GM18507 (cell line): Measurements from ENCODE around the gene POLA1.
A peak's percentile ranks its signal among the peaks of the same experiment; 100 is the strongest.
"Not testable (repeated sequence)": the region's sequence is repeated elsewhere in the genome, so short reads cannot be mapped to it uniquely, and the experiment has no call there.

Experiments
- DNase-seq: peaks from one replicate; pipeline ENCODE4 v3.0.0; 2011; ENCODE audit warnings: low read depth; ENCODE audit not compliant: insufficient read length; ENCODE audit errors: extremely low spot score
- FAIRE-seq: peaks from 2 replicates; lab custom pipeline; 2011; peaks lifted over from hg19 to GRCh38; lab: Jason Lieb, UNC

Gene POLA1

DNA sequence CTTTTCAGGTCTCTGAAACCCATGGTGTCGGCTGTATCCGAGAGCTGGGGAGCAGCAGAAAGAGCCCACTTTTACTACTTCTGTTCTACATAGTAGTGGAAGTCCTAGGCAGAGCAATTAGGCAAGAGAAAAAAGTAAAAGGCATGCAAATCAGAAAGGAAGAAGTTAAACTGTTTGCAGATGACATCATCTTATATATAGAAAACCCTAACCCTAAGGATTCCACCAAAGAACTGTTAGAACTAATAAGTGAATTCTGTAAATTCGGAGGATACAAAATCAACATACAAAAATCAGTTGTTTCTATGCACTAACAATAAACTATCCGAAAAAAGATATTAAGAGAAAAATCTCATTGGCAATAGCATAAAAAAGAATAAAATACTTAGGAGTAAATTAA, 95.3 kb downstream of the POLA1 start:
- no peak for FAIRE-seq

DNA sequence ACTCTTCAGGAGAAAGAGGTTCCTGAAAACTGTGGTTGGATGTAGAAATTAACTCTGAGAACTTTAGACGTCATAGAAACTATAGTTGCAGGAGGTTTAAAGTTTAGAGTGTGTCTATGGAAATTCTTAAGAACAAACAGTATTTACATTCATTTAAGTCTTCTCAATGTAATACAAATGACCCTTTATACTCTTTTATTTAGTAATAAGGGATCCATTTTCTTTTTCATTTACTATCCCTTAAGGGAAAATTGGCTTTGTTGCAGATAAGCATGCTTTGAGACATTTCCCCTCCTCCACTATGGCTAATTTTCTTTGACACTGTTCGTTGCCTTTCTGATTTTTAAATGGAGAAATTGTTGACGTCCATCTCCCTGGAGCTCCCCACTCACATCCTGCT, 96.4 kb downstream of the POLA1 start:
- no peak for FAIRE-seq
- no peak for DNase-seq

More for the DNA sequence above, 95.3 kb downstream of the POLA1 start:
- no peak for DNase-seq

DNA sequence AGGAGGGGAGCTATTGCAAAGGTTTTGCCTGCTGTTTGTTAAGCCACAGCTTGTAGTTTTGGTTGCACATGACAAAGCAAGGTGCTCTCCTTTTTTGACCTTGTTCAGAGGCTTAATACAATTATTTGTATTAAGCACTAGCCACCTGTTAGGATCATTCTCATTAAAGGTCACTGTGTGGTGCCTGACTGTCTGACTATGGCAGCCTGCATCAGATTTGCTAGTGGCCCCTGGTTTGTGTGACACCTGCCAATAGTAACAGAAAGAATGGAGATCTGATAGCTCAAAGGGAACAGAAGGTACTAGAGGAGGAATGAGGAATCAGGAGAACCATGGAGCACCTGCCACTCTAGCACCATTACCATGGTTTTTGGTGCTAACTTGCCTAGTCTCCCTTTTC, 102.5 kb downstream of the POLA1 start:
- no peak for DNase-seq
- no peak for FAIRE-seq

DNA sequence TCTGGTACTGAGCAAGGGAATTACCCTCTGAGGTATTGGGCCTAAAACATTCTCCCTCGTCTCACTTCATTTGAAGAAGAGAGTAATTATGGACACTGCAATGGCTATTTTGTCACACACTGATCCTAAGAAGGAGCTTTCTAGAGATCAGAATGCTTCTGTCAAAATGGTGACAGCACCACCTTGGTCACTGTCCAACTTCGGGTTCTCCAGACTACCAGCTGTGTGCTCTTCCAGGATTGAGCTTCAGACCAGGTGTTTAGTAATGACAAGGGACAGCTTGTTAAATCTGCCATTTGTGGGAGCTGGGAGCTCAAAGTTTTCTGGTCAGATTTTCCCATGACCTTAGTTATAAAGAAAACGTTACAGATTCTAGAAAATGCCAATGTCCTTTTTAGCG, 105.4 kb downstream of the POLA1 start:
- FAIRE-seq (peak; percentile 21), DNase-seq (no peak)

DNA sequence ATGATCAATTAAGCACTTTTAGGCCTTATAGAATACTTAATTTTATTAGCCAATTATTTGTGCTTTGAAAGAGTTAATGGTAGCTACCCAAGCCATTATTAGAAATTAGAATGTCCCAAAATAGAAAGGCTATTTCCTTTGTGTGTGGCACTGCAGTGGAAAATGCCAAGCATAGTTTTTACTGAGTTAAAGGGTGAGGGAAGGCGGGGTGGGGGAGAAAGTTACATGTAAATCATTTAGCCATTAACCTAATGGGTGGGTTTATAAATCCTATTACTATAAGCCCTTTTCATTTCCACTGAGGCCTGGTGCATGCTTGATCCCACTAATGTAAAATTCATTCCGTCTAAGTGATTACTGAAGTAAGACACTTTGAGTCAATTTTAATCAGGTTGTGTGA, 105.8 kb downstream of the POLA1 start:
- no peak for FAIRE-seq

DNA sequence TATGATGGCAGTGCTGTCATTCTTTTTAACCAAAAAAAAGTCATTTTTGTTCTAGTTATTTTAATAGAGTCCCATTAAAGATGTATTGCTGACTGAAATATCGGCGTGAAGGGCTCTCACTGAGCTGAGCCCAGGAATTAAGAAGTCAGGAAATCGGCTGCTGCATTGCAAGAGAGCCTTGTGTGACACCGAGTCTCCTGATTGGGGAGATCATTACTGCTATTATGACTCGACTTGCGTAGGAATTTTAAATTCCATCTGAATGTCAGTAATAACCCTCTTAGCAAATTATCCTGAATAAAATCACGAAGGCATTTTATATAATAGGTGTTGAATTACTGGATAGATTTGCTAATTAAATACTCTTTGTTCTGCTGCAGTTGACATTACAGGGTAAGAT, 111.5 kb downstream of the POLA1 start:
- FAIRE-seq (no peak), DNase-seq (no peak)

More for the DNA sequence above, 105.8 kb downstream of the POLA1 start:
- DNase-seq: no peak

- not testable (repeated sequence) for FAIRE-seq, DNase-seq
These were observed 126.1 kb downstream of the POLA1 start for GRCh38 chrX:24819807-24820206.

DNA sequence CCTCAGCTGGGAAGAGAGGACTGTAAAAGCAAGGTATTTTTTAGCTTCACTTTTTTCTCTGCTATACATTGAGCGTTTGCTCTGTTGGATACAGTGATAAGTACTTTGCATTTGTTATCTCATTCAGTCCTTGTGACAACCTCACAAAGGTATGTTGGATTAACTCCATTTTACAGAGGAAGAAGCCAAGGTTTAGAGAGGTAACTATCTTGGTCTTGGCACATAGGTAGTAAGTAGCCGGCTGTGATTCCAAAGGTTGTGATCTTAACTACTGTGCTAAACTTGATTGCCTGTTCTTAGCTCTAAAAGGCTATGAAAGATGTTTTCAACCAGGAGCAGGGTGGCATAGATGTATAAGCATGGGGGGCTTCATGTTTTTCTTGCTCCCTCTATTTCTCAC, 134.4 kb downstream of the POLA1 start:
- FAIRE-seq (no peak), DNase-seq (no peak)

- no peak for FAIRE-seq
- no peak for DNase-seq
These were observed 134.9 kb downstream of the POLA1 start for GRCh38 chrX:24828600-24828999.

DNA sequence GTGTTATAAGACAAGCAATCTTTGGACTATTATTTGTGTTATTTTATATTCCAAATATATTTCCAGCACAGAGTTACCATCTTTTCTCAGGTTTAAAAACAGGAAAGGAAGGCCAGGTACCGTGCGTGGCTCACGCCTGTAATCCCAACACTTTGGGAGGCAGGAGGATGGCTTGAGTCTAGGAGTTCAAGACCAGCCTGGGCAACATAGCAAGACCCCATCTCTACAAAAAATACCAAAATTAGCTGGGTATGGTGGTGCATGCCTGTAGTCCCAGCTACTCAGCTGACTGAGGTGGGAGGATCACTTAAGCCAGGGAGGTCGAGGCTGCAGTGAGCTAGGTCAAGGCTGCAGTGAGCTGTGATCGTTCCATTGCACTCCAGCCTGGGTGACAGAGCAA, 140.0 kb downstream of the POLA1 start:
- FAIRE-seq: no peak
- DNase-seq: no peak

GRCh38 chrX:24837966-24838365, 144.2 kb downstream of the POLA1 start:
- no peak for FAIRE-seq
- no peak for DNase-seq

- peak; percentile 38 for FAIRE-seq
- no peak for DNase-seq
These were observed 144.9 kb downstream of the POLA1 start for GRCh38 chrX:24838629-24839028.

GRCh38 chrX:24839331-24839730, 145.6 kb downstream of the POLA1 start:
- FAIRE-seq (no peak), DNase-seq (no peak)

GRCh38 chrX:24842486-24842885, 148.8 kb downstream of the POLA1 start:
- DNase-seq (no peak), FAIRE-seq (no peak)

DNA sequence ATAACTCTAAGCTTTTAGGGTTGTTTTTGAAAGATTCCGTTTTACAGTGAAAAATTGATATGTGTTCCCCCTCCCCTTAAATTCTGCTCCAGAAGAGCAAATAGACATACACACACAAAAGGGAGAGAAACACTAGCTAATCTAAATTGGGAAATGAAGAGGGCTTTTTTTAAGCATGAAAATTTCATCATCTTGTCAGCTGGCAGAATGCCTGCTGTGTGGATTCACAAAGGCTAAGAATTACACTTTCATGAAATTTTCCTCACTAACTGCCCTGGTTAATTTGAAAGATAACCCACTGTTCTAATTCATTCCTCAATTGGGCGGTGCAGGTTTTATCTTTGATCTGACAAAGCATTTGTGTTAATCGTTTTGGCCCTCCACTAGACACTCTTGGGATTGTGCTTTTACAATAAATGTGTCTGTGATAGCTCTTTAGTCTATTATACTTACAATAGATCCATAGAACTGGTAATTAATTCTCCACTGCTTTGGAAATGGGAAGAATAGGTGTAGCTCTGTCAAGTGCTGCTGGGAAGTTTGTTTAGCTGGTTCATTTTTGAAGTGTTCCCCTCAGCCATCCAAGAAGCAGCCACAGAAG, 152.9 kb downstream of the POLA1 start:
- no peak for DNase-seq
- FAIRE-seq: peak; percentile 44

GRCh38 chrX:24851289-24851688, 157.6 kb downstream of the POLA1 start:
- FAIRE-seq (no peak), DNase-seq (no peak)

GRCh38 chrX:24851780-24852179, 158.1 kb downstream of the POLA1 start:
- DNase-seq (no peak), FAIRE-seq (no peak)

- DNase-seq (no peak), FAIRE-seq (peak; percentile 21)
These were observed 164.5 kb downstream of the POLA1 start for GRCh38 chrX:24858004-24858746.

- FAIRE-seq (no peak), DNase-seq (no peak)
These were observed 165.6 kb downstream of the POLA1 start for GRCh38 chrX:24859211-24859841.

- DNase-seq (no peak), FAIRE-seq (no peak)
These were observed 166.4 kb downstream of the POLA1 start for GRCh38 chrX:24860140-24860539.

GRCh38 chrX:24862343-24862742, 168.6 kb downstream of the POLA1 start:
- no peak for FAIRE-seq
- DNase-seq: no peak
